PC-3 (cell line): Measurements from ENCODE around the gene MYO3B.

Experiments
- EZH2 ChIP-seq: fragments of 300-600 bp; sonication (generic); IDR thresholded peaks from one replicate; pipeline ENCODE4 v1.6.1; 2017; ENCODE audit warnings: antibody characterized with exemption, mild to moderate bottlenecking, low read length; ENCODE audit not compliant: unreplicated experiment
- EZH2phosphoT487 ChIP-seq: fragments of 300-600 bp; sonication (generic); IDR thresholded peaks from 2 replicates; pipeline ENCODE4 v1.6.1; 2018; ENCODE audit warnings: mild to moderate bottlenecking, antibody characterized with exemption, low read length, borderline replicate concordance

DNA sequence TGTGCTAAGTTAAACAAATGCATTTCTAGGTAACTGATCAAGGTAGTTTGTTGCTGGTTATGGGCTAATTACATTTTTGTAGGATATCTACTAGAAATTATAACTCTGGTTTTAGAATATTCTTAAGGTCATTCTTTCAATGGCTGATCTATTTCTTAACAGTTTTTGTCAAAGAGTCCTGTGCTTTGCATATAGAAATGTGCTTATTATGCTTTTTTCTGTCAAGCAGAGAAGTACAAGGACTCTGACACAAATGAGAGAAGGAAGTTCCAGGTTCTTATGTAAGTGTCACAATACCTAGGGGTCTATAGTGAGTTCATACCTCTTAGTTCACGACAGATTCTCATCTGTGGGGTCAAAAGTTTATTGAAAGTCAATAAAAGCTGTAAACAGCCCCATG lies 88.4 kb downstream of the MYO3B start:
- TF ChIP-seq EZH2 (no peak), EZH2phosphoT487 (no peak)
